ENCODE measurements around the gene ANKRD6.

DNA sequence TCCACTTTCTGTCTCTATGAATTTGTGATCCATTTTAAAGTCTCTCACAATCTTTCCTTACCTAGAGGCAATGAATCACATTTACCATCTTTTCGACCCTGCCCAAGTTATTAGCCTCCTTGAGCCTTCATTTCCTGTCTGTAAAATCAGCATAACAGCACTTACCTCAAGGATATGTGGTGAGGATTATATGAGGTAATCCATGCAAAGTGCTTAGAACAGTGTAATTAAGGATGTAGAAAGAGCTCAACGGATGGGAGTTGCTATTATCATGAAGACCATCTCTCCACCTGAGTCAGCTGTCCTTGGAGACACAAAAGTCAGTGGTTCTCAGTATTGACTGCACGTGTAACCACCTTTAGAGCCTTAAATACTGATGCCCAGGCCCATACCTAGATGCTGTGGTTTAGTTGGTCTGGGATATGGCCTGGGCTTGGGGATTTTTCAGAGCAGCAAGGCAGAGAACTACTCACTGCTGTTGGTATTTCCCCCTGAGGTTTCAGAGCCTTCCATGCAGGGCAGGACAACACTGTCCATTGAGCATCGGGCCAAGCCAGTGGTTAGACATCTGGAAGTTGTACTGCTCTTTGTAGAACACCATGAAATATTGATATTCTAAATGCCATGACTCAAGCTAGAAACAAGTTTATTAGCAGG lies 149.8 kb downstream of the ANKRD6 start:
- TF ChIP-seq SUZ12 (IDR thresholded peaks at IDR 0.05) (no peak), FOXM1 (IDR thresholded peaks at IDR 0.05; ENCODE audit: borderline replicate concordance) (no peak), ZNF384 (IDR thresholded peaks at IDR 0.05) (no peak)
